ENCODE measurements around the gene CCDC82. TPM values are rescaled to one million over a fixed set of nuclear protein-coding genes. Genes with fewer than 3 reads are reported as not detected.

Gene CCDC82
- 15.2 and 22.3 TPM in 2 replicates for total RNA-seq

DNA sequence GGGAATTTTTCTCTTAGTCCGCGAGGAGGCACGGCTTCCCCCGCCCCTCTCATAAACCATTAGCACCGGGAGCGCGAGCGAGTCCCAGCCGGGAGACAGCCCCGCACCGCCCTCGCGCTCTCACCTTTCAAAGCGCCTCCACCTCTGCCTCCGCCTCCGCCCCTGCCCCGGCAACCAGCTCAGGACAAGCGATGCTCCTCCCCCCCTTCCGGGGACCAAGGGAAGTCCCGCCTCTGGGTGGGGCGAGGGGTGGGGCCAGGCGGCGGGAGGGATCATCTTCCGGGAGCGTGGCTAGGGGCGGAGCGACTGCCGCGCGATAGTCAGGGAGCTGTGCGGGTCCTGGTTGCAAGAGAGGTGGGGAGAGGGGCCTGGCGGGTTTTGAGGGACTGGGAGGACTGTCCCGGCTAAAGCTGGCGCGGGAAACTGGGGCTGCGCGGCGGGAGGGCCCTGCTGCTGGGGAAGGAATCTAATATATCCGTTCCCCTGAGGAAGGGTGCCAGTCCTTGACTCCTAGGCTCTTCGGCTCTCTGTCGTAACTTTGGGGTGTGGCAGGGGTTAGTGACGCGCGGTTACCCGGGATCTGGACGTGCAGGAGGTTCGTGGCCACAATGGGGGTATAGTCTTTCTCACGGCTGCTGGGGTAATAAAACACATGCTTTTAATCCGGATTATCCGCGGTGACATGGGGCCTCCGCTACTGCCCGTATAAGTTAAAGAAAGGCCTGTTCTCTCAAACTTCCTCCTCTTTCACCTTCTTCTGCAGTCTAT is at the start of gene CCDC82, which contains the start of gene JRKL:
CCDC82 (minus strand) TSS at position 193 of the 768 bp plus-strand sequence. CDS start 5,165 bp downstream, outside the sequence.
JRKL (plus strand) TSS at position 294 of the 768 bp plus-strand sequence. CDS start 637 bp downstream, outside the sequence.

DNA sequence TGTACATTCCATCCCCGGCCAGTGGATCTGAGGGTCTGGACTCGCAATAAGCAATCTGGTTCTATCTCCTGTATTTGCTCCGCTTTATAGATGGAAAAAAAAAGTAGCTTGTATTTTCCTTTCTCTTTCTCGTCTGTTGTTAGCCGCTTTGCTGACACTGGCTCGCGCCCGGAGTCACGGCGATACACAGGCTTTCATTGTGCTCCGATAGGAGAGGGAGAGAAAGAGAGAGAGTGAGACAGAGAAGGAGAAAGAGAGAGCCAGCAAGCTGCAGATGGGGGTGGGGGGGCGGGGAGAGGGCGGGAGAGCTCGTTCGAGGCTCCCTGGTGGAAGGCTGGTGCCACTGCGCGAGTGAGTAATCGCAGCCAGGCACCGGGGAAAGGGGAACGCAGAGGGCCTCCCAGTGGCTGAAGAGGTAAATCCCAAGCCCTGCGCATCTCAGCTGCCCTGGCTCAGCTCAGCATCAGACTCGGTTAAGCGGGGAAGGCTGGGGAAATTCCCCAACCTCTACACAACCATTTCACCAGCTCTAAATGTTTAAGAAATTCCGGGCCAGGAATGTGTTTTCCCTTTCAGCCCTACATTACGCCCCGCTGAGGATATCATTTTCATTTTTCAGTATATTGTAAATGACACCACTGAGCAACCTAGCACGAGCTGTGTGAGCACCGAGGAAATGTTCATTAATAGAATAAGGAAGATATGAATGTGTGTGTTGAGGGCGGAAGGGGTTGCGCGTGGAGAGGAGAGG is 46.6 kb downstream of the CCDC82 start, which contains the start of gene MAML2:
MAML2 (minus strand) TSS at position 235 of the 751 bp plus-strand sequence. CDS start 1,300 bp downstream, outside the sequence.

Other genes starting within 250 kb of the CCDC82 start
- 3.7 and 5.0 TPM in 2 replicates for gene MAML2, start 46.7 kb downstream of the CCDC82 start, total RNA-seq
- 6.1 and 11.4 TPM in 2 replicates for gene JRKL, start 101 bp upstream of the CCDC82 start, total RNA-seq